Progenitor cell of endocrine pancreas (in vitro differentiated cells): Measurements from ENCODE around the gene CHD5. TPM values are rescaled to one million over a fixed set of nuclear protein-coding genes. Genes with fewer than 3 reads are reported as not detected.

Experiments used
- DNase-seq: peaks from one replicate; pipeline ENCODE4 v3.0.0; 2021; ENCODE audit warnings: low spot score; ENCODE audit not compliant: unreplicated experiment
- H3K27ac Mint-ChIP-seq: 2 replicates; pipeline ENCODE4 v1.8.0; 2021; ENCODE audit warnings: mild to moderate bottlenecking, moderate library complexity, mixed read lengths
- H3K27me3 Mint-ChIP-seq: 2 replicates; pipeline ENCODE4 v1.8.0; 2021; ENCODE audit warnings: mixed read lengths
- H3K36me3 Mint-ChIP-seq: 2 replicates; pipeline ENCODE4 v1.8.0; 2022; ENCODE audit warnings: mixed read lengths; ENCODE audit not compliant: insufficient read depth
- H3K4me1 Mint-ChIP-seq: 2 replicates; pipeline ENCODE4 v1.8.0; 2021; ENCODE audit warnings: low read depth, mixed read lengths
- H3K4me3 Mint-ChIP-seq: 2 replicates; pipeline ENCODE4 v1.8.0; 2021; ENCODE audit warnings: low read depth, mild to moderate bottlenecking, moderate library complexity, mixed read lengths
- H3K9me3 Mint-ChIP-seq: 2 replicates; pipeline ENCODE4 v1.8.0; 2021; ENCODE audit warnings: low read depth, mixed read lengths
- total RNA-seq: library from RNA; stranded (reverse); gene quantifications from 2 replicates; pipeline ENCODE4 v1.2.1, GENCODE V29; 2021
- TF ChIP-seq, protein P1 (sequence below): fragments of 200-600 bp; sonication (generic); IDR thresholded peaks from one replicate; pipeline ENCODE4 v1.5.0; 2021; ENCODE audit warnings: antibody characterized with exemption, mild to moderate bottlenecking; ENCODE audit not compliant: unreplicated experiment

Gene CHD5
- total RNA-seq, 1 donor from 2014 or later: 0.77 TPM

DNA sequence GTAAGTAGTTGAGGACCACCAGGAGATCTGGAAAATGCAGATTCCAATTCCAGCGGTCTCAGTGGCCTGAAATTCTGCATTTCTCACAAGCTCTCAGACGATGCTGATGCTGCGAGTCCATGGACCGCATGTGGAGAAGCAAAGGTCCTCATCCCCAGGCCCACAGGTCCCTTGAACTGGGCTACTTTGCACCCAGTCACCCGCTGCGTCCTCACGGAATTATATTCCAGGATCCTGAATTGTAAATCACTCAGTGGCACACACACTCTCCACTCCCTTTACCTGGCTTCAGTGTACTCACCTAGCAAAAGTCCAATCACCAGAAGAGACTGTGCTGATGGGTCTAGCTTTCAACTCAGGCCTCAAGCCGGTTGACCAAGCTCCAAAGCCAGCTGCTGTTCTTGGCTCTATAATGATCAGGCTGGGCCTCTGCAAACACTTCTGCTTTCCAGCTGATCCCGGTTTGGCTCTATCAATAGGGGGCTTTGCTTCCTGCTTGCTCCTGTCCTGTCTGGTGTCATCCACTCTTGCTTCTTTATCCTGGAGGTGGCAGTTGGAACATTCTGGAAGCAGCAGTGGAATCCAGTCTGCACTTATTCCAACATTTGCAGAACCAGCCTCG, 20.2 kb upstream of the CHD5 start:
- peaks cover 3% of the 10 kb centered on the region for H3K27me3 Mint-ChIP-seq
- no peak for DNase-seq
- H3K9me3 Mint-ChIP-seq: no peaks in the 10 kb centered on the region
- peak overlapping the region; percentile 82 for H3K4me3 Mint-ChIP-seq
- peak overlapping the region; percentile 98 for H3K27ac Mint-ChIP-seq
- H3K36me3 Mint-ChIP-seq: peaks cover 12% of the 10 kb centered on the region
- TF ChIP-seq, protein P1, sequence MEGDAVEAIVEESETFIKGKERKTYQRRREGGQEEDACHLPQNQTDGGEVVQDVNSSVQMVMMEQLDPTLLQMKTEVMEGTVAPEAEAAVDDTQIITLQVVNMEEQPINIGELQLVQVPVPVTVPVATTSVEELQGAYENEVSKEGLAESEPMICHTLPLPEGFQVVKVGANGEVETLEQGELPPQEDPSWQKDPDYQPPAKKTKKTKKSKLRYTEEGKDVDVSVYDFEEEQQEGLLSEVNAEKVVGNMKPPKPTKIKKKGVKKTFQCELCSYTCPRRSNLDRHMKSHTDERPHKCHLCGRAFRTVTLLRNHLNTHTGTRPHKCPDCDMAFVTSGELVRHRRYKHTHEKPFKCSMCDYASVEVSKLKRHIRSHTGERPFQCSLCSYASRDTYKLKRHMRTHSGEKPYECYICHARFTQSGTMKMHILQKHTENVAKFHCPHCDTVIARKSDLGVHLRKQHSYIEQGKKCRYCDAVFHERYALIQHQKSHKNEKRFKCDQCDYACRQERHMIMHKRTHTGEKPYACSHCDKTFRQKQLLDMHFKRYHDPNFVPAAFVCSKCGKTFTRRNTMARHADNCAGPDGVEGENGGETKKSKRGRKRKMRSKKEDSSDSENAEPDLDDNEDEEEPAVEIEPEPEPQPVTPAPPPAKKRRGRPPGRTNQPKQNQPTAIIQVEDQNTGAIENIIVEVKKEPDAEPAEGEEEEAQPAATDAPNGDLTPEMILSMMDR: no peak
- H3K4me1 Mint-ChIP-seq: peaks cover 25% of the 10 kb centered on the region

DNA sequence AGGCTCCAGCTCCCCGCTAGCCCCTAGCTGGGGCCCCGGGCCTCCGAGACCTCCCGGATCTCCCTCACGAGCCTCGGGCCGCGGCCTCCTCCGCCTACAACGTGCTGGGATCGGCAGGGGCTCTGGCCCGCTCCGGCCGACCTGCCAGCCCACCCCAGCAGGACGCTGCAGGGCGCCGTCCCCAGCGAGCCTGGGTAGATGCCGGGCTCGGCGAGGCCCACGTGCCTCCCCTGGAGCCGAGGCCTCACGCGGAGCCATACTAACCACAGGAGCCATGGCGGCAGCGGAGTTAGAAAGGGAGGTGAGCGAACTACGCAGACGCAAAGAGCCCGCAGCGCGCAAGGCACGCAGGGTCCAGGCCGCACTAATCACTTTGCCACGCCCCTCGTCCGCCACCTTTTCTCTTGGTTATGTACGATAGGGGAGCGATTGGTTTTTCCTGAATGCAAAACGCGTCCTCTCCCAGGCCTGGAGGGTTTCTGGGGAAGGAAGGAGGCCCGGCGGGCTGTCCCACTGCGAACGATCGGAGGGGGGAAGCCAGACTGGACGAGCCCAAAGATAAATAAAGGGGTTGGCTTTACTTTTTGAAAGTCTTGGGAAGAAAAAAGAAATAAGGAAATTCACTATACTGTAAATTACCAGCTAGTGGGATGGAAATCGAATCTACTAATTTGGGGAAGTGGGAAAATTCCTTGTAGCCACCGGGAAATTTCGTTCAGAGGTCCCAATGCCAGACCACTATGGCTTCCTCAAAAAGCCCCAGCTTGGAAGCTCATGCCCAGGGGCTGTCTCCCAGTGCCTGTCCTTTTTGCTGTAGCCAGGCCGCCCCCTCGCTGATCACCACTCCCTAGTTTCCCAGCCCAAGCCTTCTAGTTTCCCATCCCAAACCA, 19.4 kb upstream of the CHD5 start, which contains the start of gene RPL22:
Gene RPL22 (minus strand): TSS at position 298 of the 890 bp plus-strand sequence. CDS start 22 bp downstream, at position 276.
- peaks cover 13% of the 10 kb centered on the region for H3K36me3 Mint-ChIP-seq
- peak within 1 kb of the TSS; percentile 98 for H3K27ac Mint-ChIP-seq
- DNase-seq: peak; percentile 92
- H3K4me3 Mint-ChIP-seq: peak within 1 kb of the TSS; percentile 82
- peaks cover 3% of the 10 kb centered on the region for H3K27me3 Mint-ChIP-seq
- peaks cover 25% of the 10 kb centered on the region for H3K4me1 Mint-ChIP-seq
- TF ChIP-seq, protein P1: no peak
- H3K9me3 Mint-ChIP-seq: no peaks in the 10 kb centered on the region

DNA sequence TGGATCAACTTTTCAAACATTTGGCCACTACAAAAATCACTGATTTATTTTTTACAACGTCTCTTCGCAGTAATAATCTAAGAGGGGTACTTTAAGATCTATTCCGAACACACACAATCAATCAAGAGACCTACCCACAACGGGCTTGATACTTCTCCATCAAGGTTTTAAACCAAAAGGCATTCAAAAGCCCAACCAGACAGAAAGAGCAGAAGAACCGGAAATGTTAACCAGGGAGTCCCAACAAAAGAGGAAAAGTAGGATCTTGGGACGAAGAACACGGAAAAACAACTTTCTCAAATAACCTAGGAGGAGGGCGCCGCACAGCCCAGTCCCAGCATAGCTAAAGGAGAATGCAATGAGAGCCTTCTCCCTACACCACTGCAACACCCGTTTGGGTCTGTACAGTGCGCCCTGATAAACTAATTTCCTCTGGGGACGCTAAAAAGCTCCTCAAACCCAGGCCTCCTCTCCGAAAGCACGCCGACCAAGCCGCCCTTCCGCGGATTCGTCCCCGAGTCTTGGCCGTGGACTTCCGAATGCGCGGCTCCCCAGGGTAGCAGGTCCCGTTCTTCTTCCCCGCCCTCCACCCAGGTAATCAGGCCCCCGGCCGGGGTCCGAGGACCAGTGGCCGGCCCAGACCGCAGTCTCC, 18.7 kb upstream of the CHD5 start:
- Mint-ChIP-seq H3K9me3 (no peaks in the 10 kb centered on the region), H3K4me3 (peak overlapping the region; percentile 82), H3K27me3 (peaks cover 3% of the 10 kb centered on the region), H3K36me3 (peaks cover 14% of the 10 kb centered on the region), H3K4me1 (peaks cover 25% of the 10 kb centered on the region), H3K27ac (peak overlapping the region; percentile 68)
- no peak for DNase-seq
- TF ChIP-seq, protein P1: no peak

DNA sequence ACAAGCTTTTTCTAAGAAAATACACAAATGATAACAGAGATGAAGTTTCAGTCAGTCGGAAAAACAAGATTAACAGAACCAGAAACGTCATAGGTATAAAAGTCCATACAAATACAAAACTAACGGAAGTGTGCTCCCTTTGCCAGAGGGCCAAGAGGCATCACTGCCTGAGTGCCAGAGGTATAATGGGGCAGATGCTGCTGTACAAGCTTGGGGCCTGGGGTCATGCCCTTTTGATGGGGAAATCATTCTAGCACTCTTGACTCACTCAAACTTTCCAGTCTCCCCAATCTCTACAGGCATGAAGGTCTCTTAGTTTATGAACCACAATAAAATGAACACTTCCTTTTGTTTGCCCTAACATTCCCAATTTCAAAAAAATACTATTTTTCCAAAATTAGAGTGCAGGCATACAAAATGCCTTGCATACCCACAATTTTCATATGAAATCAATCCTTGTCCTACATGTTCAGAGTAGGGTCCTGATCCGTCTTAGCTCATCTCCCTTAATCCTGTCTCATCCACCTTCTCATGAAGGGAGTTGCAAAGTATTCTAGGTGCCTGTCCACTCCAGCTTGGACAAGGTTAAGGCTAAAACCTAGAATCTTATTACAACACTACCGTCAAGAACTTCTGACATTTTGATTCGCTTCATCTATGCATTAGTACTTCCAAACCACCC, 17.8 kb upstream of the CHD5 start:
- peaks cover 3% of the 10 kb centered on the region for H3K27me3 Mint-ChIP-seq
- TF ChIP-seq, protein P1: no peak
- H3K4me1 Mint-ChIP-seq: peaks cover 25% of the 10 kb centered on the region
- H3K36me3 Mint-ChIP-seq: peaks cover 17% of the 10 kb centered on the region
- H3K27ac Mint-ChIP-seq: peak overlapping the region; percentile 69
- H3K4me3 Mint-ChIP-seq: peak overlapping the region; percentile 82
- DNase-seq: no peak
- H3K9me3 Mint-ChIP-seq: no peaks in the 10 kb centered on the region
